ENCODE results near the gene DOK6. TPM values are rescaled to one million over a fixed set of nuclear protein-coding genes. Genes with fewer than 3 reads are reported as not detected.

Gene DOK6
- total RNA-seq, 1 donor = 2.2 TPM

- no peaks in the 10 kb centered on the region for H3K4me1 ChIP-seq (ENCODE audit: insufficient read depth, low read length)
- H3K4me3 ChIP-seq (ENCODE audit: low read length) = no peak overlapping the region
- no peaks in the 10 kb centered on the region for H3K27me3 ChIP-seq (ENCODE audit: insufficient read depth, low read length)
- H3K9me3 ChIP-seq (ENCODE audit: low read depth, low read length) = no peaks in the 10 kb centered on the region
Measured at GRCh38 chr18:69487488-69488394, 87.1 kb downstream of the DOK6 start.

- H3K27me3 ChIP-seq (ENCODE audit: insufficient read depth, low read length) = no peaks in the 10 kb centered on the region
- no peaks in the 10 kb centered on the region for H3K9me3 ChIP-seq (ENCODE audit: low read depth, low read length)
- no peak overlapping the region for H3K4me3 ChIP-seq (ENCODE audit: low read length)
- H3K4me1 ChIP-seq (ENCODE audit: insufficient read depth, low read length) = no peaks in the 10 kb centered on the region
Measured at GRCh38 chr18:69490072-69490471, 89.4 kb downstream of the DOK6 start.

GRCh38 chr18:69490813-69491212 is 90.1 kb downstream of the DOK6 start:
- Histone ChIP-seq H3K4me1 (ENCODE audit: insufficient read depth, low read length) (no peaks in the 10 kb centered on the region), H3K9me3 (ENCODE audit: low read depth, low read length) (no peaks in the 10 kb centered on the region), H3K27me3 (ENCODE audit: insufficient read depth, low read length) (no peaks in the 10 kb centered on the region), H3K4me3 (ENCODE audit: low read length) (no peak overlapping the region)

- Histone ChIP-seq H3K4me1 (ENCODE audit: insufficient read depth, low read length) (no peaks in the 10 kb centered on the region), H3K9me3 (ENCODE audit: low read depth, low read length) (no peaks in the 10 kb centered on the region), H3K27me3 (ENCODE audit: insufficient read depth, low read length) (no peaks in the 10 kb centered on the region), H3K4me3 (ENCODE audit: low read length) (no peak overlapping the region)
Measured at GRCh38 chr18:69491576-69491975, 90.9 kb downstream of the DOK6 start.

- Histone ChIP-seq H3K9me3 (ENCODE audit: low read depth, low read length) (no peaks in the 10 kb centered on the region), H3K4me1 (ENCODE audit: insufficient read depth, low read length) (no peaks in the 10 kb centered on the region), H3K27me3 (ENCODE audit: insufficient read depth, low read length) (no peaks in the 10 kb centered on the region), H3K4me3 (ENCODE audit: low read length) (no peak overlapping the region)
Measured at GRCh38 chr18:69492861-69493260, 92.2 kb downstream of the DOK6 start.

- no peaks in the 10 kb centered on the region for H3K4me1 ChIP-seq (ENCODE audit: insufficient read depth, low read length)
- H3K4me3 ChIP-seq (ENCODE audit: low read length) = no peak overlapping the region
- no peaks in the 10 kb centered on the region for H3K9me3 ChIP-seq (ENCODE audit: low read depth, low read length)
- H3K27me3 ChIP-seq (ENCODE audit: insufficient read depth, low read length) = no peaks in the 10 kb centered on the region
Measured at GRCh38 chr18:69494841-69495240, 94.2 kb downstream of the DOK6 start.

GRCh38 chr18:69495338-69495737 is 94.7 kb downstream of the DOK6 start:
- Histone ChIP-seq H3K4me1 (ENCODE audit: insufficient read depth, low read length) (no peaks in the 10 kb centered on the region), H3K9me3 (ENCODE audit: low read depth, low read length) (no peaks in the 10 kb centered on the region), H3K4me3 (ENCODE audit: low read length) (no peak overlapping the region), H3K27me3 (ENCODE audit: insufficient read depth, low read length) (no peaks in the 10 kb centered on the region)

- no peaks in the 10 kb centered on the region for H3K9me3 ChIP-seq (ENCODE audit: low read depth, low read length)
- H3K4me3 ChIP-seq (ENCODE audit: low read length) = no peak overlapping the region
- H3K4me1 ChIP-seq (ENCODE audit: insufficient read depth, low read length) = no peaks in the 10 kb centered on the region
- H3K27me3 ChIP-seq (ENCODE audit: insufficient read depth, low read length) = no peaks in the 10 kb centered on the region
Measured at GRCh38 chr18:69495841-69496533, 95.3 kb downstream of the DOK6 start.

GRCh38 chr18:69518989-69519388 is 118.3 kb downstream of the DOK6 start:
- Histone ChIP-seq H3K4me1 (ENCODE audit: insufficient read depth, low read length) (no peaks in the 10 kb centered on the region), H3K4me3 (ENCODE audit: low read length) (no peak overlapping the region), H3K27me3 (ENCODE audit: insufficient read depth, low read length) (no peaks in the 10 kb centered on the region), H3K9me3 (ENCODE audit: low read depth, low read length) (no peaks in the 10 kb centered on the region)

GRCh38 chr18:69523582-69523981 is 122.9 kb downstream of the DOK6 start:
- no peak overlapping the region for H3K4me3 ChIP-seq (ENCODE audit: low read length)
- no peaks in the 10 kb centered on the region for H3K27me3 ChIP-seq (ENCODE audit: insufficient read depth, low read length)
- H3K9me3 ChIP-seq (ENCODE audit: low read depth, low read length) = no peaks in the 10 kb centered on the region
- H3K4me1 ChIP-seq (ENCODE audit: insufficient read depth, low read length) = no peaks in the 10 kb centered on the region

- no peaks in the 10 kb centered on the region for H3K27me3 ChIP-seq (ENCODE audit: insufficient read depth, low read length)
- H3K4me1 ChIP-seq (ENCODE audit: insufficient read depth, low read length) = no peaks in the 10 kb centered on the region
- no peak overlapping the region for H3K4me3 ChIP-seq (ENCODE audit: low read length)
- no peaks in the 10 kb centered on the region for H3K9me3 ChIP-seq (ENCODE audit: low read depth, low read length)
Measured at GRCh38 chr18:69528435-69528834, 127.7 kb downstream of the DOK6 start.

GRCh38 chr18:69529151-69529550 is 128.5 kb downstream of the DOK6 start:
- Histone ChIP-seq H3K27me3 (ENCODE audit: insufficient read depth, low read length) (no peaks in the 10 kb centered on the region), H3K4me1 (ENCODE audit: insufficient read depth, low read length) (no peaks in the 10 kb centered on the region), H3K9me3 (ENCODE audit: low read depth, low read length) (no peaks in the 10 kb centered on the region), H3K4me3 (ENCODE audit: low read length) (no peak overlapping the region)

- H3K4me1 ChIP-seq (ENCODE audit: insufficient read depth, low read length) = no peaks in the 10 kb centered on the region
- no peak overlapping the region for H3K4me3 ChIP-seq (ENCODE audit: low read length)
- no peaks in the 10 kb centered on the region for H3K27me3 ChIP-seq (ENCODE audit: insufficient read depth, low read length)
- no peaks in the 10 kb centered on the region for H3K9me3 ChIP-seq (ENCODE audit: low read depth, low read length)
Measured at GRCh38 chr18:69531973-69532372, 131.3 kb downstream of the DOK6 start.

- no peak overlapping the region for H3K4me3 ChIP-seq (ENCODE audit: low read length)
- H3K9me3 ChIP-seq (ENCODE audit: low read depth, low read length) = no peaks in the 10 kb centered on the region
- H3K4me1 ChIP-seq (ENCODE audit: insufficient read depth, low read length) = no peaks in the 10 kb centered on the region
- no peaks in the 10 kb centered on the region for H3K27me3 ChIP-seq (ENCODE audit: insufficient read depth, low read length)
Measured at GRCh38 chr18:69537183-69537582, 136.5 kb downstream of the DOK6 start.

GRCh38 chr18:69538849-69539248 is 138.2 kb downstream of the DOK6 start:
- Histone ChIP-seq H3K4me1 (ENCODE audit: insufficient read depth, low read length) (no peaks in the 10 kb centered on the region), H3K9me3 (ENCODE audit: low read depth, low read length) (no peaks in the 10 kb centered on the region), H3K27me3 (ENCODE audit: insufficient read depth, low read length) (no peaks in the 10 kb centered on the region), H3K4me3 (ENCODE audit: low read length) (no peak overlapping the region)

Data from mononuclear cell (primary cell).